Suppressor macrophage treated with lipopolysaccharide for 4 hours (primary cell): ENCODE data around the gene ASNS.
"Not testable (repeated sequence)": the region's sequence is repeated elsewhere in the genome, so short reads cannot be mapped to it uniquely, and the experiment has no call there.

Experiments
- DNase-seq: peaks from one replicate; pipeline ENCODE4 v3.0.0-alpha.2; 2020

The ASNS gene

GRCh38 chr7:97872025-97872669 is at the start of gene ASNS:
Gene ASNS, minus strand, starts transcription at chr7:97872408. Its CDS starts 3,252 bp downstream, at chr7:97869156.
- DNase-seq = peak; percentile 84

- DNase-seq = not testable (repeated sequence)
Observed at GRCh38 chr7:97921254-97921653, 49.0 kb upstream of the ASNS start.

DNA sequence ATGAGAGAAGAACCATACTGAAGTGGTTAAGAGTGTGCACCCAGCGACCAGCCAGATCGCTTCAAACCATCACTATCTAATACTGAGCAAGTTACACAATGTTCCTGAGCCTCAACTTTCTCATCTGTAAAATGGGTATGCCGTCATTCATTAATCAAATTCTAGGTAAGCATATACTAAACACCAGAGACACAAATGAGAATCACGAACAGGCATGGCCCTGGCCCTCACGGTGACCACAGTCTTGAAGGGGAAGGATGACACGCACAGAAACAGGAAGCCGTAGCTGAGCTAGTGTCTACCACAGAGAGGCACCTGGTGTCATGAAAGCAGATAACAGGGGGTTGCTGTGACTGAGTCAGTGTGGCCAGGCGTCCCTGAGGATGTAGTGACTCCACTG is 43.1 kb upstream of the ASNS start:
- DNase-seq = not testable (repeated sequence)

DNA sequence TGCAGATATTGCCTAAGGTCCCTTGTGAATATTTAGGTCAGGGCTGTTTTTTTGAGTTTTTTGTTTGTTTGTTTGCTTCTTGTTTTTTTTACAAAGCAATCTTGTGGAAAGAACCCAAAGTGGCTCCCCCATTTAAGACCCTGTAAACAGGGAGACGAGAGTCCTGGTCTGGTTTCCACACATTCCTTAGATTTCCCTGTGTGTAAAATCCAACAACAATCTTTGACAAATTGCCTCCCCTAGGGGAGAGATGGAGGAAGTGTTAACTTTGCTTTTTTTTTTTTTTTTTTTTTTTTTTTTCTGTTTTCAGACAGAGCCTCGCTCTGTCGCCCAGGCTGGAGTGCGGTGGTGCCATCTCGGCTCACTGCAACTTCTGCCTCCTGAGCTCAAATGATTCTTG is 40.1 kb upstream of the ASNS start:
- DNase-seq = not testable (repeated sequence)

- DNase-seq = not testable (repeated sequence)
Observed at GRCh38 chr7:97896893-97897292, 24.7 kb upstream of the ASNS start.

DNA sequence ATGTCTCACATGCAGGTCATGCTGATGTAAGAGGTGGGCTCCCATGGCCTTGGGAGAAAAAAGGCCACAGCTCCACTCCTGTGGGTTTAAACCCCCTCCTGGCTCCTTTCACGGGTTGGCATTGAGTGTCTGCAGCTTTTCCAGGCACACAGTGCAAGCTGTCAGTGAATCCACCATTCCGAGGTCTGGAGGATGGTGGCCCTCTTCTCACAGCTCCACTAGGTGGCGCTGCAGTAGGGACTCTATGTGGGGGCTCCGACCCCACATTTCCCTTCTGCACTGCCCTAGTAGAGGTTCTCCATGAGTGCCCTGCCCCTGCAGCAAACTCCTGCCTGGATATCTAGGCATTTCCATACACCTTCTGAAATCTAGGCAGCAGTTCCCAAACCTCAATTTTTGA is 19.5 kb upstream of the ASNS start:
- not testable (repeated sequence) for DNase-seq

DNA sequence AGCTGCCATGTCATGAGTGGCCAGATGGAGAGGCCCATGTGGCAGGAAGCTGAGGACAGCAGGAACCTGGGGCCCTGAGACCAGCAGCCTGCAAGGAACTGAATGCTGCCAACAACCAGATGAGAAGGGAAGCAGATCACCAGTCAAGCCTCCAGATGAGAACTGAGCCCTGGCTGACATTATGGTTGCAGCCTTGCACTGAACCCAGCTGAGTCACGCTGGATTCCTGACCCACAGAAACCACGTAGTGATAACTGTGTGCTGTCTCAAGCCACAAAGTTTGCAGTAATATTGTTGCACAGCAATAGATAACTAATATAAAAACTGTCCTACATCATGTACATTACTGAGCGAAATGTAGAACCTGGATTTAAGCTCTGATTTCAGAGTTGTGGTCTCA is 7.3 kb upstream of the ASNS start:
- DNase-seq = not testable (repeated sequence)

GRCh38 chr7:97874894-97875293 is 2.7 kb upstream of the ASNS start:
- not testable (repeated sequence) for DNase-seq

DNA sequence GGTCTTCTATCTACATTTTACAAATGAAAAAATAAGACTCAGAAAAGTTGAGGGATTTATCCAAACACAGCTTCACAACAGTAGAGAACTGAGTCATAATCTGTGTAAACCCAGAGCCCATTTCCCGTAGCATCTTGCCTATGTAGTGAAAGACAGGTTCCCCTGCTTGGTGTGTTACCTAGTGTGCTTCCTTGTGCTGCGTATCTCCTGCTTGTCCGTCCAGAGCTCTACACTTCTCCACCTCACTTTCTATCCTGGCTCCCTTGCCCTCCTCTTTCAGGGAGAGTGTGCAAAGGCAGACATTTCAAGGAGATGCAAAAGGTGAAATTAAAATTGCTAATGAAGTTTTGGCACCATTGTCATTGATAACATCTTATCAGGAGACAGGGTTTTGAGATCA is 1.4 kb upstream of the ASNS start:
- no peak for DNase-seq

- DNase-seq = no peak
Observed at GRCh38 chr7:97871659-97872024, 566 bp downstream of the ASNS start.

DNA sequence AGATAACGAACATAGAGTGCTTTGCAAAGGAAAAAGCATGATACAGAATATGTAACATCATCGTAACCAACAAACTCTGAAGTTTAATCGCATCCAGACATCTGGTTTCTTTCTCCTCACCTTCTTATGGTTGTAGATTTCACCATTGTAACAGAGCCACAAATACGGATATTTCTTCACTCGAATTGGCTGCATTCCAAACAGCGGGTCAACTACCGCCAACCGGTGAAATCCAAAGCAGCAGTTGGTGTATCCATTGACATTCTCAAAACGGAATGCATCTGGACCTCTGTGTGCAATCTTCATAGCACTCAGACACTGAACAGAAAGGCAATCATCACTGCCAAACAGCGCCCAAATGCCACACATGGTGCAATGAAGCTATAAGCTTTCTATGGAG is 3.4 kb downstream of the ASNS start:
- DNase-seq = no peak

DNA sequence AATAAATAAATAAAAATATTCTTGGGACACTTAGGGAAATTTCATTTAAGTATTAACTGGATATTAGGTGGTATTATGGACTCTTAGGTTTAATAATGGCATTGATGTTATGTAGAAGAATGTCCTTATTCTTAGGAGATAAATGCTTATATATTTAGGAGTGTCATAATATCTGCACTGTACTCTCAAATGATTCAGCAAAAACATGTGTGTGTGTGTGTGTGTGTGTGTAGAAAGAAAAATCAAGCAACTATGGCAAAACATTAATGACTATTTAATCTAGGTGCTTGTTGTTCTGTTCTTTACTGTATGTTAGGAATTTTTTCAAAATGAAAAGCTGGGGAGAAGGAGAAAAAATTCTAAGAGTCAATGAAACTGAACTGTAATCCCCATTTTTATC is 3.9 kb downstream of the ASNS start:
- no peak for DNase-seq

DNA sequence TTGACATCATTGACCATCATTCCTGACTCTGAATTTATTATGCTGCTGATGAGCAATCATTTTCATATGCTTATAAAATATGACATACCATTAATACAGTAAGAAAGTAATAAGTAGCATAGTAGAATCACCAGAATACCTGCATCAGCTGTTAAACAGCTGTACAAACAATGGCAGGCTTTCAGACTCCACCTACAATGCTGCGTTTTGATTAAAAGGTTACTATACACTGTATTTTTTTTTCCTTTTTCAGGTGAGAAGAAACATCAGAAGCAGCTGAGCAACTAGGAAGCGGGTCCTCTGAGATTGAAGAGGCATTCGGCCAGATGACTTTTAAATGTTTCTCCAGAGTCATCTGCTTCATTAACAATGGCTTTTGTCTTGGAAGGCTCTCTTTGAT is 7.1 kb downstream of the ASNS start:
- no peak for DNase-seq

DNA sequence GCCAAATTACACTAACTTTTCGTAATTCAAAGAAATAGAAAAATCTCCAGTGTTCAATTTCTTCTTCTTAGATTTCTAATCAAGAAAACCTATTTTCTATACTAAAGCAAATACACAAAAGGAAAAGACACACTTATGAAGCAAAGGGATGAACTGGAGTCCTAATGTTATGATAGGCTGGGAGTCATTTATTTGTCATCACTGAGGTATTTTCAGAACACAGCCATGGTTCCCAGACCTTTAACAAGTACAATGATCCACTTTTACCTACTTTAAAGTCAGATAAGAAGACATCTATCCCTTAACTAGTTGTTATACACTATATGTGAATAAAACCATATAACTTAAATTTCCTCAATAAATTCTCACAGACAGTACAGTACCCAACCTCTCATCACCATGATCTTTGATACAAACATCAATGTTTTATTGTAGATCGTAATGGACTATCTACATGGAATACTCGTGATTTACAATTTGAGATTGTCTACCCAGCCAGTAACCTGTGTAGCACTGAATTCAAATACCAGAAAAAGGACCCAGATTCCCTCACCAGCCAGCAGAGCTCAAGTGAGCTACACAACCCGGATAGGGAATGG is 12.5 kb downstream of the ASNS start:
- no peak for DNase-seq

GRCh38 chr7:97858221-97858620 is 14.0 kb downstream of the ASNS start:
- DNase-seq = no peak

GRCh38 chr7:97857544-97857943 is 14.7 kb downstream of the ASNS start:
- DNase-seq = no peak

GRCh38 chr7:97851683-97852082 is 20.5 kb downstream of the ASNS start:
- no peak for DNase-seq

- not testable (repeated sequence) for DNase-seq
Observed at GRCh38 chr7:97850262-97851031, 21.8 kb downstream of the ASNS start.

DNA sequence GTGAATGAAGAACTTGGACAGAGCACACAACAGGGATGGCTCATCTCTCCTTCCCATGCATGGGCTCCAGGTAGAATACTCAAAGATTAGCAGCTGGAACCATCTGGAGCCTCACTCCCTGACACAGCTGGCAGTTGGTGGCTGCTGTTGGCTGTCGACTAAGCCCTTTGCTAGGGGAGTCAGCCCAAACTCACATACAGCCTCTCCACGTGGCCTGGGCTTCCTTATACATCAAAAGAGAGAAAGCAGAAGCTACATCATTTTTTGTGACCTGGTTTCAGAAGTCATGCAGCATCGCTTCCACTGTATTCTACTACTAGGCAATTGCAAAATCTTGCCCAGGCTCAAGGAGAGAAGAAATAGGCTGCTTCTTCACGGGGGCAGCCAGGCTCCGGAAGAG is 24.4 kb downstream of the ASNS start:
- no peak for DNase-seq

GRCh38 chr7:97846945-97847344 is 25.3 kb downstream of the ASNS start:
- no peak for DNase-seq

GRCh38 chr7:97845622-97846203 is 26.5 kb downstream of the ASNS start:
- DNase-seq = peak; percentile 22

- no peak for DNase-seq
Observed at GRCh38 chr7:97844036-97844435, 28.2 kb downstream of the ASNS start.

DNA sequence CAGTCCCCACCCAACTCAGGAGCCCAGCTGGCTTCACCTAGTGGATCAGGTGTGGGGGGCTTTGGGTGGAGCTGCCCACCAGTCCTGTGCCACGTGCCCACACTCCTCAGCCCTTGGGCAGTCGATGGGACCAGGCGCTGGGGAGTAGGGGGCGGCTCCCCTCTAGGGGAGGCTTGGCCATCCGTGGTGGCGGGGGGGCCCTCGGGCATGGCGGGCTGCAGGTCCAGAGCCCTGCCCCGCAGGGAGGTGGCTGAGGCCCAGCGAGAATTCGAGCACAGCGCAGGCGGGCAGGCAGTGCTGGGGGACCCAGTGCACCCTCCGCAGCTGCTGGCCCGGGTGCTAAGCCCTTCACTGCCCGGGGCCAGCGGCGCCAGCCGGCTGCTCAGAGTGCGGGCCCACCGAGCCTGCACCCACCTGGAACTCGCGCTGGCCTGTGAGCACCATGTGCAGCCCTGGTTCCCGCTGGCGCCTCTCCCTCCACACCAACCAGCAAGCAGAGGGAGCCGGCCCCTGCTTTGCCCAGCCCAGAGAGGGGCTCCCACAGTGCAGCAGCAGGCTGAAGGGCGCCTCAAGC is 29.3 kb downstream of the ASNS start:
- DNase-seq = no peak

DNA sequence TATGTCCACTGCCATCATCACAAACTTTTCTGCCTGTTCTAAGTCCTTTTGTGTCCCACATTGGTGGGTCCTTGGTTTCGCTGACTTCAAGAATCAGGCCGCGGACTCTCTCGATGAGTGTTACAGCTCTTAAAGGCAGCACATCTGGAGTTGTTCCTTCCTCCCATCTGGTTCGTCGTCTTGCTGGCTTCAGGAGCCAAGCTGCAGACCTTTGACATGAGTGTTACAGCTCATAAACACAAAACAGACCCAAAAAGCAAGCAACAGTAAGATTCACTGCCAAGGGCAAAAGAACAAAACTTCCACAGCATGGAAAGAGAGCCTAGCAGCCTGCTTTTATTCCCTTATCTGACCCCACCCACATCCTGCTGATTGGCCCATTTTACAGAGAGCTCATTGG is 30.2 kb downstream of the ASNS start:
- no peak for DNase-seq
